HG02884 (cell line): ENCODE results near the gene NATD1.

Experiments used
- ATAC-seq: cut with Tn5 transposase; IDR thresholded peaks from one replicate; pipeline ENCODE4 v1.9.1; 2021; ENCODE audit warnings: mild to moderate bottlenecking, moderate library complexity; ENCODE audit not compliant: unreplicated experiment

Gene NATD1, protein sequence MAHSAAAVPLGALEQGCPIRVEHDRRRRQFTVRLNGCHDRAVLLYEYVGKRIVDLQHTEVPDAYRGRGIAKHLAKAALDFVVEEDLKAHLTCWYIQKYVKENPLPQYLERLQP

DNA sequence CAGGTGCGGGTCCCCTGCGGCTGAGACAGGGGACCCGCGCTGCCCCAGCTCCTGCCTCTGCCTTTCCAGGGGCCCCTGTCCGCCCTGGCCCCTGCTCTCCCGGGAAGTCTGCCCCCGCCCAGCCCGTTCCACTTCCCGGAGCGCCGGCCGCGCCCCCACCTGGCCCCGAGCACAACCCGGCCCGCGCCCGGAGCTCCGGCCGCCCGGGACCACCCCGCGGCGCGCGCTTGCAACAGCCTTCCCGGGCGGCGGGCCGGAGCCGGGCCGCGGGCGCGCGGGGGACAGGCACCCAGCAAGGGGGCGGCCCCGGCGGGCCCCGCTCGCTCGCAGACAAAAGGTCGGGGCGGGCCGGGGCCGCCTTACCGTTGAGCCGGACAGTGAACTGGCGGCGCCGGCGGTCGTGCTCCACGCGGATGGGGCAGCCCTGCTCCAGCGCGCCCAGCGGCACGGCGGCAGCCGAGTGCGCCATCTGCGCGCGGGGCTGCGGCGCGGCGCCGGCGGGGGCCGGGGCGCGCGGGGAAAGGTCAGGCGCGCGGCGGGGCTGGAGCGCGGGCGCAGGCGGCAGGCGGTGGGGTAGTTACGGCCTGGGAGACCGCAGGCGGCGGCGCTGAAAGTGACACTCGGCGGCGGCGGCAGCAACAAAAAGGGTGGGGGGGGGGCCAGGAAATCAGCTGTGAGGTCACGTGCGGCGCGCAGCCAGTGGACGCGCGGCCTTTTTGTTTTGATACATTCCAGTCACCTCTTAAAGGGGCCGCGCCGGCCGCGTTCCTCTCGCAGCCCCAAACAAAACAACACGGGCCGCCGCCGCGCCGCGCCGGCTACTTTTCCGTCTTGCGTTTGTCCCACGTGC is at the start of gene NATD1:
TSS of gene NATD1 (minus strand) at position 615 of the 850 bp plus-strand sequence. CDS start at position 469, 146 bp downstream.
- peak; percentile 71 for ATAC-seq

DNA sequence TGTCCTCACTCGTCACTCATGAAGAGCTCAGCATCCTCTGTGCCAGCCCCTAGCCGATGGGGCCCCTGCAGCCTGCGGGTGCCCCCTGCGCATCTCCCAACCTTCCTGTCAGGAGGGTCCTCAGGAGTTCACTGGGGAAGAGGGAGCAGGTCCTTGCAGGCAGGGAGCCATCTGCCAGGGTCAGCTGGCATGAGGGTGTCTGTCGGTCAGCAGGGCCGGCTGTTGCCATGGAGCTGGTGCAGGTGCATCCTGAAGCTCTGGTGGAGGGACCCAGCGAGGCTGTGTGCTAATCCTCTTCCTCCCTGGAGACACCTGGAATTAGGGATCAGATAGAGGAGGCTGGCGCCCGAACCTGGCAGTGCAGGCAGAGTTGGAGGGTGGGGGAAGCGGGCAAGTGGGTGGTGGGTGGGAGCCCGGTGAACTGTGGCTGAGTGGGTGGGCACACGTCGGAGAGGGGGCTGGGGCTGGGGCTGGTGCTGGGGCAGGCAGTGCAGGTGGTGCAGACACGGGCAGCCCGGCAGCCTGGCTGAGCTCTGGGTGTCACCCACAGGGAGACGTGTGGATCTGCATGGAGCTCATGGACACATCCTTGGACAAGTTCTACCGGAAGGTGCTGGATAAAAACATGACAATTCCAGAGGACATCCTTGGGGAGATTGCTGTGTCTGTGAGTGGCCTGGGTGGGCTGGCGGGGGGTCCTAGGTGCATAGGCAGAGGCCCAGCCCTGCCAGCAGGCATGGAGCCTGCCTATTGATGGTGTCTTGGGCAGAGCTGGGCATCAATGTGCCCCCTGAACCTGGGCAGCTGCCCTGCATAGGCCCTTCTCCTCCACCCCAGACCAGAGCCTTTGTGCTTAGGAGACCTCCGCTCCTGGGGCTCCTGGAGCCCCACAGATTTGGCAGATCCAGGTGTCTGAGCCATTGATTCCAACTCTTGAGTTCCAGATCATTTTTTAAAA is 48.7 kb upstream of the NATD1 start:
- ATAC-seq: no peak

DNA sequence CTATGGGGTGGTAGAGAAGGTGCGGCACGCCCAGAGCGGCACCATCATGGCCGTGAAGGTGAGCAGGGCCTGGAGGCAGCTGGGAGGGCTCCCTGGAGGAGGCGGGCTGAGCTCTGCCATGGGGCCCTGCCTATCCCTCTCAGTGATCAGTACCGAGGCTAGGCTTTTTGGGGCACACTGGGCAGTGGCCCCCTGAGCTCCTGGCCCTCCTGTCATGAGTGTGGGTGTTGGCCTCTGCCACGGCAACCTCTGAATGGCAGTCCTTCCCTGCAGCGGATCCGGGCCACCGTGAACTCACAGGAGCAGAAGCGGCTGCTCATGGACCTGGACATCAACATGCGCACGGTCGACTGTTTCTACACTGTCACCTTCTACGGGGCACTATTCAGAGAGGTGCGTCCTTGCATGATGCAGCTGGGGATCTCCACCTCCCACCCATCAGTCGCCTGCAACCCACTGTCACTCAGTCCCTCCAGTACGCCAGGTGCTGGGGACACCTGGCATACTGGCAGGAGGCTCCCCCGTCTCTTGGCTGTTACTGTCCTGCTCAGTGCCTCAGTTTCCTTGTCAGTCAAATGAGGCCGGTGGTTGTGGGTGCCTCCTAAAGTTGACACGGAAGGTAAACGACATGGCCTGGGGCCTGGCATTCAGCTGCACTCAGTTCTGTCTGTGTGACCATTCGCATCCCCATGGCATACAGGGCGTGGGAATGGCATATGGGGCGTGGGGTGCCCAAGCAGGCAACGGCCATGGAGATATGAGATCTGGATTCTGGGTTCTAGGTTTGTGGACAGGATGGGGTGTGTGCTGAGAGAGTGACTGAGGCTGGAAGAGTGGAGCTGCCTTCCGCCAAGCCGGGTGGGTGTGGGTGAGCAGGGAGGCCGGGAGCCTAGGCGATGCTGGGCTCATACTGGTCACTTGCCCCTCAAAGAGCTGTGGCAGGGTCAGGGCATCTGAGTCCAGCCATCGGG is 47.7 kb upstream of the NATD1 start:
- ATAC-seq: no peak

DNA sequence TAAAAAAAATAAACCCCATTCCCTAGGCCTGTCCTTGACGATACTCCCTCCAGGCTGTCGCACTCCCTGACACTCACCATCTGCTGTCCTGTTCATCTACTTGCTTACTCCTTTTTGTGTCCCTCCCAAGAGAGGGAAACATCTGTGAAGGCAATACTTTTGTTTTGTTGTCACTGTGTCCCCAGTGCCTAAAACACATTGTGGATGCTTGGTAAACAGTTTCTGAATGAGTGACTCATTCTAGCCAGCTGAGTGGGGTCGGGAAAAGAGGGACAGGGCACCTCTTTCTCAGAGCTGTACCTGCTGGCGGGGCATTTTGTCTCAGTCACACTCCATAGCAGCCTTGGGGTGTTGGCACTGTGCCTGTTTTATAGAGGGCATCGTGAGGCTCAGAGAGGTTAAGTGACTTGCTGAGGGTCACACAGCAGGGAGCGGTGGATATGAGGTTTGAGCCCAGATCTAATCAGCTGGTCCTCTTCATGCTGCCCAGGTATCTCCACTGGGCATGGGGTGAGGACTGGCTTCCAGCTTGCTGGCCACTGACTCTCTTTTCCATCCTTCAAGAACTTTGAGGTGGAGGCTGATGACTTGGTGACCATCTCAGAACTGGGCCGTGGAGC is 46.9 kb upstream of the NATD1 start:
- ATAC-seq: no peak

DNA sequence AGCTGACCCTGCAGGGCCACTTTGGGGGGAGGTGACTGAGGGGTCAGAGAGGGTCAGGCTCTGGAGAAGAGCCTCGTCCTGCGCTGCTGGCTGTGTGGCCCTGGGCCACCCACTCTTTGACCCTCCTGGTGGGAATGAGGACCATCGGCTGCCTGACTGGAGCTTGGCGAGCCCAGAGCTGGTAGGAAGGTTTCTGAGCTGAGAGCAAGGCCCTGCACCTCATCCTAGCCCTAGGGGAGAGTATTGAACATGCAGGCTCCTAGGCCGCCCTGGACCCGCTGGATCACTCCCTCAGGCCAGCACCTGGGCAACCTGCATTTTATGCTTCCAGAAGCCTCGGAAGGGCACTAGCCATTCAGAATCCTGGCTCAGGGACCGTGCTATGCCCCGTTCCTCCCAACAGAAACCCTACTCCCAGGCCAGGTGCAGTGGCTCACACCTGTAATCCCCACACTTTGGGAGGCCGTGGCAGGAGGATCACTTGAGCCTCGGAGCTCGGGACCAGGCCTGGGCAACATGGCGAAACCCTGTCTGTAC is 45.8 kb upstream of the NATD1 start:
- no peak for ATAC-seq

DNA sequence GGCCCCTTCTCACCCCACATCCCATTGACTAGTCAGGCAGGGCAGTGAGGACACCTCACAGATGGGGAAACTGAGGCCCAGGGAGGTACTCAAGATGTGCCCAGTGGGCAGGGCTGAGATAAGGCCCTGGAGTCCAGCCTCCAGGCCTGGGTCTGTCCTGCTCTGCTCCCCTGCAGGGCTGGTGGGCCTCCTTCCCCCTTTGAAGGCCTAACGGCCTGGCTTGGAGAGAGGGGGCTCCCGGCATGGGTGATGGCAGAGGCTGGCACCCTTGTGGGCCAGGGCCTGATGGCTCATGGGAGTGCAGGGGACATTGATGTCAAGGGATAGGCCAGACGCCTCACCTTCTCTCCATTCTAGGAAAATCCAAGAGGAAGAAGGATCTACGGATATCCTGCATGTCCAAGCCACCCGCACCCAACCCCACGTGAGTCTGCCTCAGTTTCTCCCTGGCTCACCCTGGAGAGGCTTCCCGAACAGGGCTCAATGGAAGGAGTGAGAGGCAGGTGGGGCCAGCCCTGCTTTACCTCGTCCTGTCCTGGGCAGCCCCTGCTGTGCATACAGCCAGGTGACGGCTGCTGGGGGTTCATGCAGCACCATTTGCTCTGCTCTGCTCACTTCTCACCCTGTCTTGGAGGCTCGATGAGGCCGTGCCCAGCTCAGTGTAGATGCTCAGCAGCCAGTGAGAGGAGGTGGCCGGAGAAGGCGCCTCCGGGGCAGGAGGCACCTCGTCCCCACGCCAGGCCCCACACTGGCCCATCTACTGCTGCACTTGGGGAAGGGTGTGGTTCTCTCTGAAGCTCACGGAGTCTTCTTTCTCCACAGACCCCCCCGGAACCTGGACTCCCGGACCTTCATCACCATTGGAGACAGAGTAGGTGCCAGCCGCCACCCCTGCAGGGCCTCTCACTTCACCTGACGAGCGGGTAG is 45.1 kb upstream of the NATD1 start:
- no peak for ATAC-seq

DNA sequence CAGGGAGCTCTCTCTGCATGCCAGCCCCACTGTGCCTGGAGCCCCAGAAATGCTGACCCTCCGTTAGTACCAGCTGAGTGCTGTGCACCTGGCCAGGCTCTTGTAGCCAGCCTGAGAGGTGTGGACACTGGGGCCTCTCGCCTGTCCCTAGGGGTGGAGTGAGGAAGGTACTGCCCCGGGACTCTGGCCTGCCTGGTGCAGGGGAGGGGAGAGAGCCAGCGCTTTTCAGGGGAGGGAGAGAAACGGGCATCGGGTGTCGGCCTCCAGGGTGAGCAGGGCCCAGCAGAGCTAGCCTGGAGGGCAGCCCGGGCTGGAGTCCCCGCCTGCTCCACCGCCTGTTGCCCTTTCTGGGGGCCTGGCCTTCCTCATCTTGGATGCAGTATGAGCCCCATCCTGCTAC is 44.4 kb upstream of the NATD1 start:
- no peak for ATAC-seq

DNA sequence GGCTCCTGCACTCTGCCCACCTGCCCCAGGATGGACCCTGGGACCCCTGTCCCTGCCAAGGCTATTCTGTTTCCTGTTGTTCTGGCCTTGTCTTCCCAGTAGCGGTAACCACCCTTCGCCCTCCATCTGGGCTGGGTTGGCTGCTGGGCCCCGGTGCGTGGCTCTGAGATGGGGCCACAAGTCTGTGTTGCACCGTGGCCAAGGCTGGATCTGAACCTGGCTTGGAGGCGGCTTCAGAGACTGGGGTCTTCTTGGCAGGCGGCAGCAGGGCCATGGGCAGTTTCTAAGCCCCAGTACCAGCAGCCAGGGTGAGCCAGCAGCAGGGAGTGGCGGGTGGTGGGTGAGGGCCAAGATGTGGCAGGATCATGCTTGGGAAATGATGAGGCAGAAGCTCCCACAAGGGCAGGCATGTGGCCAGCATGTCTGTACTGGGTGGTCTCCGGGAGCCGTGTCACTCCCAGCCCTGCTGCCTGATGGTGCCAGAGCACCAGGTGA is 43.9 kb upstream of the NATD1 start:
- no peak for ATAC-seq

DNA sequence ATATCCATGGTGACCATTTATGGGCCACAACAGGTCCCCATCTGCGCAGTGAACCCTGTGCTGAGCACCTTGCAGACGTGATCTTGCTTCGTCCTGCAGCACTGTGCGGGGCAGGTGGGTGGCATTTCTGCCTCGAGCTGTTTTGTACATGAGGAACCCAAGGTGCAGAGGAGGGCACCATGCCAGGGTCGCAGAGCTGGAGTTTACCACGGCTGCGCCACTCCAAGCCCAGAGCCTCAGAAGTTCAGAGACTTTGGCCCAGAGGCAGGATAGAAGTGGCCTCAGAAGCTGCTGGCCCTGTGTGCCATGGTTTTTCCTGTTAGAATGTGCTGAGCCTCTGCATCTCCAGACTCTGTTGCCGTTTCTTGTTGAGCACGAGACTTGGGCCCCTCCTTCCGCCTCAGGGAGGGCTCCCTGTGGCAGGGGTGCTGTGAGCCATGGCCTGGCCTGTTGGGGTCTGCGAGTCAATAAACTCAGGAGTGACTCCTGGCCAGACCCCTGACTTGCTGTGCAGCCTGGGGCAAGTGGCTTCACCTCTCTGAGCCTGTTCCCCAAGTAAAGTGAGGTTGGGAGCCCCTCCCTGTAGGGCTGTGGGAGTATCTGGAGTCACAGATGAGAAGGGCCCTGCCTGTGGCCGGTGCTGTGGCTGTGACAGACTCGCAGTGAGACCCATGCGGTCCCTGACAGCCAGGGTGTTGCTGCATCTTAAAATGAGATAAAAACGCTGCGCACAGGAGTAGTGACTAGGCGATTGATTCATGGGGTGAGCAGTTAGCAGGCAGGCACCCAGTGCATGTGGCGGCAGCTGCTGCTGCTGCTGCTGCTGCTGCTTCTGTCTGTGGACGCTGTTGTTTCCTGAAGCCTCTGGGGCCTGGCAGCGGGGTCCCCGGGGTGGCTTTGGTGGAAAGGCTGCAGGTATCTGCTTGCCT is 43.2 kb upstream of the NATD1 start:
- ATAC-seq: no peak

DNA sequence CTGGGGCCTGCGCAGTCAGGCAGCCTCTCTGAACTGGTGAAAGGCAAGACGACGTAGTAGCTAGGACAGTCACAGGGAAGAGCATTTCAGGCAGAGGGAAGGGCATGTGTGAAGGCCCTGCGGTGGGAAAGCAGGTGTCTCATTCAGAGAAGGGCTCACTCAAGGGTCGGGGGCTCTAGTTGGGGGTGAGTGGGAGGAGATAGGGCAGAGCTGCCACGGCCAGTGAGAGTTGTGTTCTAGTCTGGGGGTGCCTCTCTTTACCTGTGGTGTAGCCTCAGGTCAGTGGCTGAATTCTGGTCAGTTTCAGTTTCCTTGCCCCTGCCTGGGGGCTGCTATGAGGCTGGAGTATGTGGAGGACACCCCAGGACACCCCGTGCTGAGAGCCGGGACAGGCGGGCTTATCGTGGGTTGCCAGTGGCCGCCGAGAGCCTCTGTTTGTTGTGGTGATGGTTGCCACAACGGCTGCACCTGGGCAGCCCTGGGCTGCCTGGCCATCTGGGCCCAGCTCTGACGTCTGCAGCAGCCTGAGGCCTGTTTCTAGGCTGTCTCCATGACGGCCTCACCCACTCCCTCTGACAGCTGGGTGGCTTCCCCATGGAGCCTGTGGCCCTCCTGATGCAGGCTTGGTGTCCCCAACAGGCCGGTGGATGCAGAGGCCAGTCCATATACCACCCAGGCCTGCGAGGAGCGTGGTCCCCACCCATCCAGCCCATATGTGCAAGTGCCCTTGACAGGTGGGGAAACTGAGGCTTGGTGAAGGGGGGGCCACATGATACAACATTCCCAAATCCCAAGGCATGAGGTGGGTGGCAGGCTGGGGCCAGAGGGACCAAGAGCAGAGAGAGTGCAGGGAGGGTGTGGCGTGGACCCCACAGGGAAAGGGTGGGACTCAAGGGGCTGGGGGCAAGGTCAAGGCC is 42.1 kb upstream of the NATD1 start:
- no peak for ATAC-seq

DNA sequence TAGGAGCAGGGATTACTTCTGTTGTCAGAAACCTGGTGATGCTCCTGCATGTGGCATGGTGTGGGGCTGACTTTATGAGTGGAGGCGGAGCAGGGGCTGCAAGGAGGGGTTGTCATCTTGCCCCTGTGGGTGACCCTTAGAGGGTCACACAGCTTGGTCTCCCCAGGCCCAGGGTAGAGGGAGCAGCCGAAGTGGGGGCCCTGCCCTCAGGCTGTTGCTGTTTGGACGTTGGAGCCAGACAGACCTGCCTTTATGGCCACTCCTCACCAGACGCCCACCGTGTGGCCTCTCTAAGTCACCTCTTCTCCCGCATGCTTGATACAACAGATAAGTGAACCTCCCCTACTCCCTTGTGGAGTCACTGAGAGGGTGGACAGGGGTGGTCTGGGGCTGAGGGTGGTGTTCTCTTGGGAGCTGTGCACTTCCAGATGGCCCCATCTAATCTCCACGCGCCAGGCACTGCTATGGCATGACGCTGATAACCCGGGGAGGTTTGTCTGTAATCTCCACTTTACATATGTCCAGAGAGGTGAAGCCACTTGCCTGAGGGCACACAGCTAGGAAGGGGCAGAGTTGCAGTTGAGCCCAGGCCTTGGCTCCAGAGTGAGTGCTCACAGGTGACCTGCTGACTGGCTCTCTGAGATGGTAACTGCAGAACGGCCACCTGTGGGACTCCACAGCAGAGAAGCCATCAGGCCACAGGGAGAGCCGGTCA is 41.3 kb upstream of the NATD1 start:
- ATAC-seq: no peak

DNA sequence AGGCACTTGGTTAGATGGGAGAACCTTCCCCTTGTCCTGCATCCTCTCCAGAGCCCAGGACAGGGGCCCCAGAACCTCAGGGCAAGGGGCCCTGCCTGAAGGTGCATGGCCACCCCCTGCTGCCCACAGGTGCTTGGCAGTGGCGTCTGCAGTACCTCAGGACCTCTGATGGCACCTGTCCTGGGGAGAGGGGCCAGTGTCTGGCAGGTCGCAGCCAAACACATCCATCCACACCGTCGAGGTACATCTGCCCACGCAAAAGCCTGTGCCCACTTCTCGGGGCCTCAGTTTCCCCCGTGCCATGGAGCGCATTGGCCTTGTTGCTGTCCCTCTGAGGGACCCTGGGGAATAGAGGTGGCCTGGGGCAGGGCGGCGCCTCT is 40.6 kb upstream of the NATD1 start:
- ATAC-seq: no peak

DNA sequence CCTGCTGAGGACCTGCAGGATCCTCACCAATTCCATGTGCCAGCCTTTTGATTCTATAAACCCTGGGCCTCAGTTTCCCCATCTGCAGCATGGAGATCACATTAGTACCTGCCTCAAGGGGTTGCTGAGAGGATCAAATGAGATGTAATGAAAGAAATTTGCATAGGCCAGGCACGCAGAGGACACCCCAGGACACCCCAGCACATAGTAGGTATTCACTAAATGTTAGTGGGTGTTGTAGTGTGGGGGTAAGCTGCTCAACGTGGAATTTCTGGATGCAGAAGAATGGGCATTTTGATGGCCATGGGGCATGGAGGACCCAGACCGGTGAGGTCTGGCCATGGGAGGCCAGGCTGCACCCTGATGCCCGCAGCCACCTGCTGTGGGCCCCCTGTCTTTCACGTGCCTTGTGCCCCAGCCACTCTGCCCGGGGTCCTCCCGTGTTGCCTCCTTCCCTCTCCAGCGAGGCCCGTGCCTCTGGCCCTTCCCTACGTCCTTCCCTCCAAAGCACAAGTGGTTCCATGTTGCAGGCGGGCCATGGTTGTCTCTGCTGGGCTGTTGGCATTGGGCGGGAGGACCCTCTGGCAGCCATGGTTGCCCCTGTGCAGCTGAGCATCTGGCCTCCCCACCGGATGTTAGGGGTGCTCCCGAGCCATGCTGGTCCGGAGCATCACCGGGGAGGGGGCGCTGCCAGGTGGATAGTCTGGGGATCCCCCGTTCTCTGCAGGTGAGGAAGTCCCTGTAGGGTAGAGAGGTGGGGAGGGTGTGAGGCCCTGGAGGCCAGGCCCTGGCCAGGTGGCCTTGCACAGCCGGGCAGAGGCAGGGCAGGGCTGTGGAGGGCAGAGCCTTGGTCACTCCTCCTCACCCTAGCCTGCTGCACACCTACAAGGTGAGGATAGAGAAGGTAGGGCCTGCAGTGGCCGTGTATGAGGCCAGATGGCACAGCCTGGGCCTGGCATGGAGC is 39.9 kb upstream of the NATD1 start:
- no peak for ATAC-seq

DNA sequence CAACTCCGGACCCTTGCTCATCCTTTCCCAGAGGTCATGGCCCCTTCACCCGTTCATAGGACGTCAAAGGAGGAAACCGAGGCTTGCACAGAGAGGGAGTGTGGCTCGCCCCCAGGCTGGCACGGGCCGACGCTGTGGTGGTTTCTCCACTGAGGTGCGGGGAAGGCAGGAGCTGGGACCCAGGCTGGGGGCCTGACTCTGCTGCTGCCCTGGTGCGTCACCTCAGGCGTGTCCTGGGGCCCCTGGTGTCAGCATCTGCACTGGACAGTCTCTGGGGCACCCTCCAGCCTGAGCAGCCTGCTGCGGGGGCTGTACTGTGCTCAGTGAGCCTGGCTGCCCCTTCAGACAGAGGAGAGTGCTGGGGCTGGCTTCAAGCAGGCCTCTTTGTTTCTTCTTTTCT is 38.7 kb upstream of the NATD1 start:
- no peak for ATAC-seq

DNA sequence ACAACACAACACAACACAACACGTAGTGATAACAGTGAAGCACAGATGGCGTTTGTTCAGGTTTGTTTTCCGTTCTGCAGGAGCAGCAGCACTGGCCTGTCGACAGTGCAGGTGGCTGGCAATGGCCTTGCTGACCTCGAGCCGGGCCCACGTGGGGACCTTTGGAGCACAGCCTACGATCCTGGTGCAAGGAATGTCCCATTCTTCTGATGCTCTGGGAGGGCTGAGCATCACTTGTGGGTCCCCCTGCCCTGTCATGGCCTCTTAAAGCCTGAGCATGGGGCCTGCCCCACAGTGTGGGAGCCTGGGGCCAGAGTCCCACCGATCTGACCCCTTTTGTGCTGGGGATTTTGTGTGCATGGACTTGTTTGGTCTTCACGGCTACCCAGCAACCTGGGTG is 38.1 kb upstream of the NATD1 start:
- no peak for ATAC-seq
